Fibroblast of pulmonary artery (primary cell): ENCODE data around the gene EPS8L1.

ENCODE experiments used
- DNase-seq: peaks from one replicate; pipeline ENCODE4 v3.0.0-alpha.2; 2010; ENCODE audit warnings: low read depth
- H3K4me3 ChIP-seq: replicated peaks from 2 replicates; pipeline ENCODE4 v1.5.1; 2011; ENCODE audit warnings: low read depth, mild to moderate bottlenecking, control low read depth, low read length, moderate library complexity
- TF ChIP-seq, protein P1 (sequence below): IDR thresholded peaks from 2 replicates; pipeline ENCODE4 v1.5.1; 2011; ENCODE audit warnings: mild to moderate bottlenecking, control low read depth, low read length, inconsistent platforms; ENCODE audit errors: missing control alignments

The EPS8L1 gene

DNA sequence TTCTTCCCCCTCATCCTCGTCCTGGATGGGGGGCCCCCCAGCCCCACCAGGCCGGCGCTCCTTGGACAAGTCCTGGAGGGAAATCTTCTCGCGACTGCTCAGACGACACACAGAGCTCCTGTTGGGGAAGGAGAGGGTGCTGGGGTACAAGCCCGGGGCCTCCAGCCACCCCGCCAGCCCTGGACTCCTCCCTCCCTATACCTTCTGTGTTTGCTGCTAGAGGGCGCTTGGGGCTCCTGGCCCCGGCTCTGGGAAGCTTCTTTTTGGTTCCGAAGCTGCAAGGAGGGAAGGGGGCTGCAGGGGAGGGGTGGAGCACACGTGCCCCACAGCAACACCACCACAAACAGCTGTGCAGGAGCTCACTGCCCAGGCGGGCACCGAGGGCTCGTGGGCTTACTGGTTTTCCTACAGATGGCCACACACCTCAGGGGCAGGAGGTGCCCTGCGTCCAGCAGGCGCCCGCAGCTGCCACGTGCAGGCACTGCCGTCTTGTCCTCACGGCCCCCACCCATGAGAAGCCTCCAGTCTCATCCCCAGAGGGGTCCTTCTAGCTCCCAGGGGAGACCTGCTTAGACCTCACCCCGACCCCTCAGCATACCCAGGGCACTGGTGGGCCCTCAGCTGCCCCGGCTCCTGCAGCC, 20.5 kb downstream of the EPS8L1 start:
- TF ChIP-seq, protein P1, sequence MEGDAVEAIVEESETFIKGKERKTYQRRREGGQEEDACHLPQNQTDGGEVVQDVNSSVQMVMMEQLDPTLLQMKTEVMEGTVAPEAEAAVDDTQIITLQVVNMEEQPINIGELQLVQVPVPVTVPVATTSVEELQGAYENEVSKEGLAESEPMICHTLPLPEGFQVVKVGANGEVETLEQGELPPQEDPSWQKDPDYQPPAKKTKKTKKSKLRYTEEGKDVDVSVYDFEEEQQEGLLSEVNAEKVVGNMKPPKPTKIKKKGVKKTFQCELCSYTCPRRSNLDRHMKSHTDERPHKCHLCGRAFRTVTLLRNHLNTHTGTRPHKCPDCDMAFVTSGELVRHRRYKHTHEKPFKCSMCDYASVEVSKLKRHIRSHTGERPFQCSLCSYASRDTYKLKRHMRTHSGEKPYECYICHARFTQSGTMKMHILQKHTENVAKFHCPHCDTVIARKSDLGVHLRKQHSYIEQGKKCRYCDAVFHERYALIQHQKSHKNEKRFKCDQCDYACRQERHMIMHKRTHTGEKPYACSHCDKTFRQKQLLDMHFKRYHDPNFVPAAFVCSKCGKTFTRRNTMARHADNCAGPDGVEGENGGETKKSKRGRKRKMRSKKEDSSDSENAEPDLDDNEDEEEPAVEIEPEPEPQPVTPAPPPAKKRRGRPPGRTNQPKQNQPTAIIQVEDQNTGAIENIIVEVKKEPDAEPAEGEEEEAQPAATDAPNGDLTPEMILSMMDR: no peak
- DNase-seq: no peak
- H3K4me3 ChIP-seq: no peak overlapping the region

DNA sequence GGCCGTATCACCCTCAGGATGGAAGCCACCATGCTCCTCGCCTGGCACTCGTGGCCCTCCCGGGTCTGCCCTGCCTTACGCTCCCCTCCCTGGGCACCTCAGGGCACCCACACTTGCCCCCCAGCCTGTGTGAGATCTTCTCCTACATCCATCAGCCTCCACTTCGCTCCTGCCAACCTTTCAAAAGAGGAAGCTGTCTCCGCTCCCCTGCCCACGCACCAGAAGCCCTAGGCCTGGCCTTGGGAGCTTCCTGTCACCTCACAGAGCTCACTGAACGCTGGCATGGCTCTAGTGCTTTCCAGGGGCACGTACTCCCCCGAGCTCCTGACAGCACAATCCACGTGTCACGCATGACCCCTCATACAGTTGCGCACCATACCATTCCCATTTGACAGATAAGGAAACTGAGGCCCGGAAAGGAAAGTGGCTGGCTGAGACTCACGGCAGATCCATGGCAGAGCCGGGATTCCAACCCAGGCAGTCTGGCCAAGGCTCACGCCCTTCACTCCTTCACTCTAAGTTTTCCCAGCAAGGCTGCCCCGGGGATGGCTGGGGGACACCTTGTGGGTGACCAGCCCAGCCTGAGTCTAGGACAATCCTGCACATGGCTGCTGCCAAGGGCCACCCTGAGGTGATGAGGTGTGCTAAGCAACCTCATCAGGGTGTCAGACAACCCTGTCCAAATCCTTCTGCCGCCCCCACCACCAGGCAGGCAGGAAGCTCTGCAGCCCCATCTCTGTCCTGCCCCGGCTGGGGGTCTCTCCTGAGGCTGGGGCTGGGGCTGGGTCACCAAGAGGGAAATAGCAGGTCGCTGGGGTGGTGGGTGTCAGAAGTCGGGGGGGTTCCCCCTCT, 22.4 kb downstream of the EPS8L1 start:
- TF ChIP-seq, protein P1: no peak
- H3K4me3 ChIP-seq: no peak overlapping the region
- no peak for DNase-seq

DNA sequence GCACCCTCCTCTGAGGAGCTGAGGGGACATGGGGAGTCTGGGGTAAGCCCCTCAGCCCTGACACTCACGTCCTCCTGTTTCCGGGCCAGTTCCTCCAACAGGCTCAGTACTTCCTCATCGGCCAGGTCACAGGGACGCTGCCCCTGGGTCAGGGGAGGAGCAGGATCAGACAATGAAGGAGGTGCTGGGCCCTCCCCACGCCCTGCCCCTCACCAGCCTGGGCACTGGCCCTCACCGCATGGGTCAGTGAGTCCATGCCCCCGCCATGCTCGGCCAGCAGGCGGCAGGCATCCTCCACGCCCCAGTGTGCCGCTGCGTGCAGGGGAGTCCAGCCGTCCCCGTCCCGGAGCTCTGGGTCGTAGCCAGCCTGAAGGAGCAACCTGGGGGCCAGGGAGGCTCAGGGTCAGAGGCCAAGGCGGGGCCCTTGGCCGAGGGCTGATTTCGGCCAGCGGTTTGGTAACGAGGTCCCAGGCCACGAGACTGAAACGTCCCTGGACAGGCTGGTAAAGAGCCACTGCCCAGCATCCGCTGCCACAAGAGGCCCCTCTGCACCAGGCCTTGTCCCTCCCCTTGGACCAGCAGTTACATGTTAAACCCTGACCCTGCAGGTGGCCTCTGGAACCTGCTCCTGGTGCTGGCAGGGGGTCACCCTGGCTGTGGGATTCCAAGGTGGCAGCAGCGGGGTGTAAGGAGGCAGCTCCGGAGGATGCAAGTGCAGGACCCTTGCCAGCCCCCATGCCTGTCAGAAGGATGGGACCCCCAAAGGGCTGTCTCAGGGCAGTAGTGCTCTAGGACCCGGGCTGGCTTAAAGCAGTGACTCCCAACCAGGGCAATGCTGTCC, 23.3 kb downstream of the EPS8L1 start:
- H3K4me3 ChIP-seq: no peak overlapping the region
- TF ChIP-seq, protein P1: no peak
- no peak for DNase-seq

DNA sequence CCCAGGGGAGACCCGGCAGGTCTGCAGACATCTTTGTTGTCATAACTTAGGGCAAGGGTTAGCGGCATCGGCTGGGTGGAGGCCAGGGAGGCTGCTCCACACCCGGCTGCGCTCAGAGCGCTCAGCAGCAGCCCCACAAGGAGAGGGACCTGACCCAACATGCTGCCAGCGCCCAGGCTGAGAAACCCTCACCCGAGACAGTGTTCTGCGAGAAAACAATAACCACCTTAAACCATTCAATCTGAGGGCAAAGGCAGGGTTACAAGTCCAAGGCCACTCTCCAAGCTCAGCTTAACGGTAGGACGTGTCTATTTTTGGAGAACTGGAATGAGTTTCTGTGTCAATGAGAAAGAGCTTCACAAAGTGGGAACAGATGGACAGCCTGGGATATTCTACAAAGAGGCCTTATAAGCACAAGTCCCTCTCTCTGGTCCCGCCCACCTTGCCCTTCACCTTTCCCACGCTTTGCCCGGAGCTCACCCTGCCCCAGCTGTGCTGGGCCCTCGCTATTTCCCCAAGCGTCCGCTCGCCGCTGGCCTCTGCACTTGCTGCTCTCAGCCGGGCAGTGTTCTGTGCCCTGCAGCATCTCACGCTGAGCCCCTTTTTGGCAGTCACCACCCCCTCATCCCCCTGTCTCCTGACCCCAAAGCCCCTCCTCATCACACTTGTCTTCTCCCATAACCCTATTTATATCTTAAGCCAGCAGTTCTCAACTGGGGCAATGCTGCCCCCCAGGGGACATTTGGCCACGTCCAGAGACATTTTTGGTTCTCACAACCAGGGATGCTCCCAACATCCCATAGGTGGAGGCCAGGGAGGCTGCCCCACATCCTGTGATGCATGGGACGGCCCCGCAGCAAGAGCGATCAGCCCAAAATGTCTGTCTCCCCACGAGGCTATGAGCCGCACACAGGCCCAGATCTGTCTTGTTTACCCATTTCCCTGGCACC, 24.2 kb downstream of the EPS8L1 start:
- TF ChIP-seq, protein P1: no peak
- H3K4me3 ChIP-seq: no peak overlapping the region
- no peak for DNase-seq

DNA sequence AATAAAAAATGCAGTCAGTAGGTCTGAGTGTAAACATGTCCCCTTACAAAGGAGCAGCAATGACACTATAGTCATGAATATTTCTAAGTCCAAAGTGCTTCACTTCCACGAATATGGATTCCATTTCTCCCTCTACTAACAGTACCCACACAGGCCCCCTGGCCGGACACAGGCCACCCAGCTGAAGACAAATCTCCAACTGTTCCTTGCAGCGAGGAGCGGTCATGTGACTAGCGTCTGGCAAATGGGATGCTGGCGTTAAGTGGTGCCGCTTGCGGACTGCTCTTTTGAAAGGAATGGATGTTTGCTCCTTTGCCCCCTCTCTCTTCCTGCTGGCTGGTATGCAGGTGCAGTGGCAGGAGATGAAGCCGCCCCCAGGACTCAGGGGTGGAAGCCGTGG, 25.6 kb downstream of the EPS8L1 start:
- H3K4me3 ChIP-seq: no peak overlapping the region
- TF ChIP-seq, protein P1: no peak

DNA sequence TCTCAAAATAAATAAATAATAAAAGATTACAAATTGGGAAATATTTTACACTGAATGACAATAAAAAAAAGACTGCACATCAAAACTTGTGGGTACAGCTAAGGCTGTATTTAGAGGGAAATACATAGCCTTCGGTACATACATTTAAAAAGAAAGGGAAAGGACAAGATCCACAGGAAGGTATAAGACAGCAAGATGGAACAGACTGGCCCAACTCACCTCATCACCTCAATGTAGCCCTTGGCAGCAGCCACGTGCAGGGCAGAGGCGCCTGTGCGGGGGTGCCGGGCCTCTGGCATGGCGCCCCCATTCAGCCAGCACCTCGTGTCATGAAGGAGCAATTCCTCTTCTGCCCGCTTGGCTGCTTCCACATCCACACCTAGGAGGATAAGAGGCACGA, 27.5 kb downstream of the EPS8L1 start:
- TF ChIP-seq, protein P1: no peak
- DNase-seq: no peak
- no peak overlapping the region for H3K4me3 ChIP-seq

More for the DNA sequence above, 25.6 kb downstream of the EPS8L1 start:
- no peak for DNase-seq
